PFSK-1 (cell line): Measurements from ENCODE around the gene NTM.

Experiments
- FOXP2 ChIP-seq: optimal IDR thresholded peaks from 2 replicates; pipeline ENCODE3; 2011; ENCODE audit warnings: borderline replicate concordance, control low read depth, inconsistent platforms; ENCODE audit not compliant: insufficient read depth; ENCODE audit errors: extremely low read length, extremely low read depth
- POLR2AphosphoS5 ChIP-seq: IDR thresholded peaks from 2 replicates; pipeline ENCODE4 v1.6.1; 2012; ENCODE audit warnings: low read depth, mild to moderate bottlenecking, control low read depth, low read length, moderate library complexity
- REST ChIP-seq, 2 experiments: IDR thresholded peaks; 2 replicates each; pipeline versions ENCODE4 v1.6.1 to v1.8.0; 2011 to 2012; ENCODE audit warnings: low read depth in 2 of 2, low read length in 2 of 2, control low read depth in 1 of 2, inconsistent platforms in 1 of 2, mild to moderate bottlenecking in 1 of 2, moderate library complexity in 1 of 2; ENCODE audit not compliant: insufficient read depth in 1 of 2
- SIN3A ChIP-seq: IDR thresholded peaks from 2 replicates; pipeline ENCODE4 v1.6.1; 2012; ENCODE audit warnings: mild to moderate bottlenecking, low read length, moderate library complexity, borderline replicate concordance; ENCODE audit not compliant: insufficient read depth
- TAF1 ChIP-seq: IDR thresholded peaks from 2 replicates; pipeline ENCODE4 v1.6.1; 2012; ENCODE audit warnings: low read length, control low read depth, borderline replicate concordance; ENCODE audit not compliant: insufficient read depth

Gene NTM

GRCh38 chr11:131449036-131450019 is 78.9 kb downstream of the NTM start:
- TF ChIP-seq FOXP2 = no peak
- no peak for TF ChIP-seq REST (IDR thresholded peaks at IDR 0.05; ENCODE audit: insufficient read depth in 1 of 2, low read depth in 2 of 2, low read length in 2 of 2)
- TF ChIP-seq TAF1 = no peak
- TF ChIP-seq POLR2AphosphoS5 = no peak
- no peak for TF ChIP-seq SIN3A

GRCh38 chr11:131454490-131454889 is 84.1 kb downstream of the NTM start:
- TF ChIP-seq TAF1 (no peak), FOXP2 (no peak), POLR2AphosphoS5 (no peak), REST (IDR thresholded peaks at IDR 0.05; ENCODE audit: insufficient read depth in 1 of 2, low read depth in 2 of 2, low read length in 2 of 2) (no peak), SIN3A (no peak)

GRCh38 chr11:131454989-131455388 is 84.6 kb downstream of the NTM start:
- TF ChIP-seq TAF1 (no peak), POLR2AphosphoS5 (no peak), FOXP2 (no peak), SIN3A (no peak), REST (IDR thresholded peaks at IDR 0.05; ENCODE audit: insufficient read depth in 1 of 2, low read depth in 2 of 2, low read length in 2 of 2) (no peak)

- TF ChIP-seq SIN3A (no peak), FOXP2 (no peak), POLR2AphosphoS5 (no peak), REST (IDR thresholded peaks at IDR 0.05; ENCODE audit: insufficient read depth in 1 of 2, low read depth in 2 of 2, low read length in 2 of 2) (no peak), TAF1 (no peak)
These were observed 85.7 kb downstream of the NTM start for GRCh38 chr11:131455843-131456704.
